Measurements from ENCODE around the gene SYCE1. TPM values are rescaled to one million over a fixed set of nuclear protein-coding genes. Genes with fewer than 3 reads are reported as not detected.

The SYCE1 gene
- total and polyA plus RNA-seq, 2 of the 8 experiments (the other 6 are each of a cell fraction or from before 2014, with no cell fraction given) = not detected

DNA sequence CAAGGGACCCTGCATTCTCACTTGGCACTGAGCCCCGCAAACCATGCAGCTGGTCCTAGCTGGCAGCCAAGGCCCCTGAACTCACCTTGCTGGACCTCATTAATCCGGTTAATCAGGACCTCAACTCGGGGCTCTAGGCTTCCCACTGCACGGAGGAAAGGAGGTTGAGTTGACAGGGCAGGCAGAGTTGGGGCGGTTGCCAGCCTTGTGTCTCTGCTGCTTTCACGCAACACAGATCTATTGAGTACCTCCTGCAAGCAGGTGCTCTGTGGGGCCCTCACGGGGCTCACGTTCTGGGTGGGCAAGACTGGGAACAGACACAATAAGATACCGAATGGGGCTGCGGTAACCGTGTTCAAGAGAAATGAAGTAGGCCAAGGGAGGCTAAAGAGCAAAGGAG lies 6.2 kb downstream of the SYCE1 start (continued):
- TF ChIP-seq SIX5 (IDR thresholded peaks at IDR 0.05; ENCODE audit: low read depth, low read length) (no peak), EGR1 (IDR thresholded peaks at IDR 0.05; ENCODE audit: borderline replicate concordance, low read depth, low read length) (no peak), SP1 (IDR thresholded peaks at IDR 0.05; ENCODE audit: low read depth, low read length) (no peak), SIRT6 (IDR thresholded peaks at IDR 0.05; ENCODE audit: low read length) (no peak), RNF2 (IDR thresholded peaks at IDR 0.05; ENCODE audit: borderline replicate concordance, low read depth, low read length, missing control alignments, poor library complexity, severe bottlenecking) (no peak)
- TF ChIP-seq, protein P1, sequence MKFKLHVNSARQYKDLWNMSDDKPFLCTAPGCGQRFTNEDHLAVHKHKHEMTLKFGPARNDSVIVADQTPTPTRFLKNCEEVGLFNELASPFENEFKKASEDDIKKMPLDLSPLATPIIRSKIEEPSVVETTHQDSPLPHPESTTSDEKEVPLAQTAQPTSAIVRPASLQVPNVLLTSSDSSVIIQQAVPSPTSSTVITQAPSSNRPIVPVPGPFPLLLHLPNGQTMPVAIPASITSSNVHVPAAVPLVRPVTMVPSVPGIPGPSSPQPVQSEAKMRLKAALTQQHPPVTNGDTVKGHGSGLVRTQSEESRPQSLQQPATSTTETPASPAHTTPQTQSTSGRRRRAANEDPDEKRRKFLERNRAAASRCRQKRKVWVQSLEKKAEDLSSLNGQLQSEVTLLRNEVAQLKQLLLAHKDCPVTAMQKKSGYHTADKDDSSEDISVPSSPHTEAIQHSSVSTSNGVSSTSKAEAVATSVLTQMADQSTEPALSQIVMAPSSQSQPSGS (IDR thresholded peaks at IDR 0.05; ENCODE audit: low read length) = no peak

All from H1 (cell line).